HG03342 (cell line): Measurements from ENCODE around the gene FAM83F.
"Not testable (repeated sequence)": the region's sequence is repeated elsewhere in the genome, so short reads cannot be mapped to it uniquely, and the experiment has no call there.

Experiments used
- ATAC-seq: cut with Tn5 transposase; IDR thresholded peaks from one replicate; pipeline ENCODE4 v1.9.1; 2021; ENCODE audit warnings: mild to moderate bottlenecking, moderate library complexity; ENCODE audit not compliant: unreplicated experiment

FAM83F gene

GRCh38 chr22:39992088-39992826 is 2.5 kb upstream of the FAM83F start:
- ATAC-seq = no peak

- not testable (repeated sequence) for ATAC-seq
These were observed 1.9 kb upstream of the FAM83F start for GRCh38 chr22:39992894-39993293.

- ATAC-seq = no peak
These were observed 651 bp upstream of the FAM83F start for GRCh38 chr22:39994041-39994565.

GRCh38 chr22:39995393-39996252 is 869 bp downstream of the FAM83F start:
- ATAC-seq = no peak

DNA sequence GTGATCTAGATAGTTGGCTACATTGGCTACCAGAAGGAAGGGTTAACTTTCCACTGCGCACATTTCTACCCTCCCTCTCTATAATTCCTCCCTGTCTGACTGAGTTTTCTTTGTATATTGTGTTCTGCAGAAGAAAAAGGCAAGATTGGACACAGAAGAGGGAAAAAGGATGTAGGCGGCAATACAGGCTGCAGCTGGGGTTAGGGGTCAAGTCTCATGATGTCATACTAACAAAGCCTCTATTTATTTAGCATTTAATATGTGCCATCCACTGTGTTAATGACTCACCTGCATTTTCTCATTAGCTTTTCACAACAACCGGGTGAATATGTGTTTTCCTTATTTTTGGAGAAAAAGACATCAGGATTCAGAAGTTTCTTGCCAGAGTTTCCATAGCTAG is 2.0 kb downstream of the FAM83F start:
- ATAC-seq = no peak

DNA sequence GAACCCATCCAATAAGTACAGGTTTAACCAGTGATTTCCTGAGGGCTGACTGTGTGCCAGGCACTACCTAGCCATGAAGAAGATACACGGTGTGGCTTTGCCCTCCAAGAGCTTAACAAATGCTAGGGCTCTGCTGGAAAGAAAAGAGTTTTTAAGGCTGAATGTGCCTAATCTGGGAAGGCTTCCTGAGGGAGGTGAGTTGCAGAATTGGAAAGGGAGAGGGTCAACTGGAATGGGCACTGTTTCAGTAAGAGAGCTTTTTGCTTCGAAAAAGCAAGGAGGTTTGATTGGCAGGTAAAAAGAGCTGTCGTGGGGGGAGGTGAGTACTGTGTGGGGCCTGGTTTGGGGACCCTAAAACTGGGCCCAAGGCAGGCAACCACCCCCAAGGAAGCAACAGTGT is 2.7 kb downstream of the FAM83F start:
- ATAC-seq = no peak

GRCh38 chr22:39997939-39998726 is 3.4 kb downstream of the FAM83F start:
- ATAC-seq = no peak

DNA sequence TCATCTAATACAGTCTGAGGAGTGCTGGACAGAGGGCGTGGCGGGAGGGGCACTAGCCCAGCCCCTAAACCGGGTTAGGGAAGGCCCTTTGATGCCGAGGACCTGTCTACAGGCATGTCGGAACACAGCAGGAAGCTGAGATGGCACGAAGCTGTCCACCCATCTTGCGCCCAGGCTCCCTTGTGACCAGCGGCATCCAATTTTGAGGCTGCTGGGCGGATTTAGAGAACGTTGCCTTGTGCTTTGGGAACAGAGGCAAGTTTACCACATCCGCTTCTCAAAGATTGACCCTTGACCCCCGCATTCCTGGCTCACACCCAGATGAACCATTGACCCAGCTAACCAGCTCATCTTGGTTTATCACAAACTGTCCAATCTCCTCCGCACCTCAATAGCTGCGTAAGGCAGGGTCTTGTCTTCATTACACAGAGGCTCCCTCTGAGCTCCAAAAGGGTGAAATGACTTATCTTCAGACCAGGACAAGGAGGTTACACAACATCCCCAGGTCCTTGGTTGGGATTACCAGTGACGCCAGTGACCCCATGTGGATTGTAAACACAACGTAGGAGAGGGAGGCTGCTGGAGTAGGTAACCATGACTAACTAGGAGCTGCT is 4.5 kb downstream of the FAM83F start:
- ATAC-seq = no peak

DNA sequence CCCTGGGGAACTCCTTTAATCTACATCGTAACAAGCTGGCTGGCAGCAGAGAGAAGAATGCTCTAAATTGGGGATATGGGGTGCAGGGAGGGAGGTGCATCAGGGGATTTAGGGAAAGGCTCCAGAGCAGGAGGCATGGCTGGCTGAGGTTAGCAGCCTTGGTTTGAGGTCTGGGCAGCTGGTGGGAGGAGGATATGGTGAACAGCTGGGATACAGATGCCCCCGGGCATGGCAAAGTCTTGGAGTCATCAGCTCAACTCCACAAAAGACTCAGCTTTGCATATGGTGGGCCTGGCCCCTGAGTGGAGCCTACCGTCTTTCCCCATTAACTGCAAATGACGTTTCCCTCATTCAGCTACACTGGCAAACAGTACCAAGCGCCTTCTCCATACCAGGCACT is 5.4 kb downstream of the FAM83F start:
- ATAC-seq = no peak

DNA sequence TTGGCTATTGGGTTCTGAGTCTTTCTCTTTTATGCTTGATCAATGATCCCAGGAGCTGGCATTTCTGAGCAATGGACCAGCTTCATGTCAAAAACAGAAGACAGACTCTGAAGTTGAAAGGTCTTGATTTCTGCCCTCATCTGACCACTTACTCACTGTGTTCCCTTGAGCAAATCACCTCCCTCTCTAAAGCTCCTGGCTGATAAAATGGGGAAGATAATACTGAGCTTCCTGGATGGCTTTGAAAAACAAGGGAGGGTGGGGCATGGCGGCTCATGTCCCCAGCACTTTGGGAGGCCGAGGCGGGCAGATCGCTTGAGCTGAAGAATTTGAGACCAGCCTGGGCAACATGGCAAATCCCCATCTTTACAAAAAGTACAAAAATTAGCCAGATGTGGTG is 6.4 kb downstream of the FAM83F start:
- ATAC-seq = no peak

DNA sequence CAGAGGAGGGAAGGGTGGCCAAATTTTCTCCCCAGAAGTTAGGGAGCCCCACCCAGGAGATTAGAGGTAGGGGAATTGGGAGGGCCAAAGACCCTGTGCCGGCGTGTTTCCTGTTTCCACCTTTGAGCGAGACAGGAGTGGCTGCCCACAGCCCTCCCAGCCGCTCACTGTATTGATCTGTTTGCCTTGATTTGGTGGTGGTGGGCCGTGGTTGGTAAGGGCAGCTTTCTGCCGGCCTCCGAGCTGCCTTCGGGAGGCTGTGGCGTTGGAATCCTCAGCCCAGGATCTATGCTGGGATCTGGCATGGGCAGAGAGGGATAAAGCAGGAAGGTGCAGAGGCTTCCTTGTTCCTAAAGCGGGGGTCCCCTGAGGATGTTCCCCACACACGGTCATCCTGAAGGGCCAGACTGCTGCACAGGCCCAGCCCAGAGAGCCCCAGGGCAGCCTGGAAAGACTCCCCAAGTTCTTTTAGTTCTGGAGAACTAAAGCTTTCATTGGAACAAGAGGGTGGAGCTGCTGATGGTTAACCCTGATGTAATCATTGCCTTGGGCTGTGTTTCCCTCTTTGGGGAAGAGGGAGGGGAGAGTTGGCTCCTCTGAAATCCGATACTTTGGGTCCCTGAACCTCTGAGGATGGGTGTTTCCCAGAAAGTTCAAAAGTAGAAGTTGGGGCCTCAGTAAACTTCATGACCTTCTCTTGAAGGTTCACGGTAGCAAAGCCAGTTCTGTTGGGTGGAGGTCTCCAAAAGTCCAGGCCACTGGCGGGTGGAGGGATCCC is 7.2 kb downstream of the FAM83F start:
- no peak for ATAC-seq

- no peak for ATAC-seq
These were observed 8.4 kb downstream of the FAM83F start for GRCh38 chr22:40002935-40003715.

- ATAC-seq = no peak
These were observed 10.1 kb downstream of the FAM83F start for GRCh38 chr22:40004836-40005235.

GRCh38 chr22:40006641-40007040 is 11.9 kb downstream of the FAM83F start:
- ATAC-seq = no peak

DNA sequence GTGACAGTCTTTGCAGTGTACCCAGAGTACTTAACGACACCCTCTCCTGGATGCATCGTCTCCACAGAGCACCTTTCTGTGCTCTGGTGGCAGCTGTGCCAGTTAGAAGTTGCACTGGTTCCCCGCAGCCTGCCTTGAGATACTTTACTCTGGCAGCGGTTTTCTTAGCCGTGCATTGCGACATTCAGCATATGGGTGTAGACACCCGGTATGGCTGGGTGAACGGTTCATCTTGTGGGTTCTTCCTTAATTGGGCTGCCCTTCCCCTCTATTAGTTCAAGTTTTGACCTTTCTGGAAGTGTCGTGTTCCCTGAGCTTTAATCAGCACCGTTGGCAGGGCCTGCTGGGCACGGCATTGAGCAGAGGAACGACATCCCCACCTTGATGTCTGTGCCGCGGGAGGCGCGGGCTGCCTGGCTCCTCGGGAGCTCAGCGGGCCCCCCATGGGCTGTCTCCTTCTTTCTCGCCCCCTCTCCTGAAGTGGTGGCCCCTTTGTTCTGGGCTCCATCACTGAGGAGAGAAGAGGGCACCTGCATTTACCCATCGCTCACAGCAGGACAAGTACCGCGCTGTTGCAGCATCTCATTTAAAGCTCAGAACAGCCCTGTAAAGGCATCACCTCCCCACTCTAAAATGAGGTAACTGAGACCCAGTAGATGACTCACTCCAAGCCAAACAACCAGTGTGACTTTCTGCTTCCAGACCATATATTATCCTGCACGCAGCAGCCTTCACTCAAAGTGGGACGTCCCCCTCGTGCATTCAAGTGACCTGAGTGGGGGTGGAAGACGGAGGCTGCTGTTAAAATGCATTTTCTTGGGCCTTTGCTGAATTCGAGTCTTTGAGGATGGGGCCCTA is 13.3 kb downstream of the FAM83F start:
- ATAC-seq = no peak

- ATAC-seq = no peak
These were observed 14.1 kb downstream of the FAM83F start for GRCh38 chr22:40008726-40009291.

GRCh38 chr22:40009292-40009774 is 14.6 kb downstream of the FAM83F start:
- ATAC-seq = no peak
